Loucy (cell line): Measurements from ENCODE around the gene SERPINE1.

ENCODE experiments used
- EZH2phosphoT487 ChIP-seq: fragments of 200-600 bp; IDR thresholded peaks from 2 replicates; pipeline ENCODE4 v1.6.1; 2018; ENCODE audit warnings: antibody characterized with exemption, mild to moderate bottlenecking, moderate library complexity, borderline replicate concordance
- TF ChIP-seq, protein P1 (sequence below): fragments of 200-600 bp; sonication (generic); conservative IDR thresholded peaks from 2 replicates; pipeline ENCODE4 v1.5.1; 2014; ENCODE audit warnings: mild to moderate bottlenecking, antibody characterized with exemption, low read length

GRCh38 chr7:101159696-101160674 is 33.1 kb downstream of the SERPINE1 start:
- TF ChIP-seq, protein P1, sequence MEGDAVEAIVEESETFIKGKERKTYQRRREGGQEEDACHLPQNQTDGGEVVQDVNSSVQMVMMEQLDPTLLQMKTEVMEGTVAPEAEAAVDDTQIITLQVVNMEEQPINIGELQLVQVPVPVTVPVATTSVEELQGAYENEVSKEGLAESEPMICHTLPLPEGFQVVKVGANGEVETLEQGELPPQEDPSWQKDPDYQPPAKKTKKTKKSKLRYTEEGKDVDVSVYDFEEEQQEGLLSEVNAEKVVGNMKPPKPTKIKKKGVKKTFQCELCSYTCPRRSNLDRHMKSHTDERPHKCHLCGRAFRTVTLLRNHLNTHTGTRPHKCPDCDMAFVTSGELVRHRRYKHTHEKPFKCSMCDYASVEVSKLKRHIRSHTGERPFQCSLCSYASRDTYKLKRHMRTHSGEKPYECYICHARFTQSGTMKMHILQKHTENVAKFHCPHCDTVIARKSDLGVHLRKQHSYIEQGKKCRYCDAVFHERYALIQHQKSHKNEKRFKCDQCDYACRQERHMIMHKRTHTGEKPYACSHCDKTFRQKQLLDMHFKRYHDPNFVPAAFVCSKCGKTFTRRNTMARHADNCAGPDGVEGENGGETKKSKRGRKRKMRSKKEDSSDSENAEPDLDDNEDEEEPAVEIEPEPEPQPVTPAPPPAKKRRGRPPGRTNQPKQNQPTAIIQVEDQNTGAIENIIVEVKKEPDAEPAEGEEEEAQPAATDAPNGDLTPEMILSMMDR, result no peak
- TF ChIP-seq EZH2phosphoT487, result no peak
